ENCODE measurements around the gene FAAP20.

Gene FAAP20

GRCh38 chr1:2180297-2181245 is 14.0 kb downstream of the FAAP20 start:
- H3K4me3 ChIP-seq (ENCODE audit: low read depth in 1 of 2, low read length in 2 of 2) = no peak overlapping the region
- no peak overlapping the region for H2AFZ ChIP-seq (ENCODE audit: low read depth, low read length)
- no peak overlapping the region for H3K9ac ChIP-seq (ENCODE audit: low read depth, low read length)
- H3K4me2 ChIP-seq (ENCODE audit: insufficient read depth, low read length) = no peak overlapping the region
- no peaks in the 10 kb centered on the region for H3K27me3 ChIP-seq (ENCODE audit: insufficient read depth, low read length, poor library complexity)
- H3K4me1 ChIP-seq (ENCODE audit: insufficient read depth, low read length) = no peaks in the 10 kb centered on the region
- H3K9me3 ChIP-seq (ENCODE audit: insufficient read depth, low read length, severe bottlenecking) = no peaks in the 10 kb centered on the region
- peaks cover 6% of the 10 kb centered on the region; the same call in 1 of the 2 replicates for H4K20me1 ChIP-seq (ENCODE audit: insufficient read depth, low read length)
- DNase-seq (no peak), ATAC-seq (ENCODE audit: insufficient read depth, low read depth) (no peak)
- no peaks in the 10 kb centered on the region for H3K79me2 ChIP-seq (ENCODE audit: insufficient read depth, low read length)
- no peaks in the 10 kb centered on the region for H3K36me3 ChIP-seq (ENCODE audit: insufficient read depth, low read length)
- TF ChIP-seq CTCF (IDR thresholded peaks at IDR 0.05; ENCODE audit: borderline replicate concordance, extremely low read depth, low read length, poor library complexity, severe bottlenecking) = no peak
- TF ChIP-seq EZH2 (IDR thresholded peaks at IDR 0.05; ENCODE audit: borderline replicate concordance, low read depth, low read length, severe bottlenecking) = no peak
- no peak overlapping the region for H3K27ac ChIP-seq (ENCODE audit: low read length)

GRCh38 chr1:2179283-2180013 is 15.1 kb downstream of the FAAP20 start:
- TF ChIP-seq CTCF (IDR thresholded peaks at IDR 0.05; ENCODE audit: borderline replicate concordance, extremely low read depth, low read length, poor library complexity, severe bottlenecking) = no peak
- no peak for TF ChIP-seq EZH2 (IDR thresholded peaks at IDR 0.05; ENCODE audit: borderline replicate concordance, low read depth, low read length, severe bottlenecking)
- Histone ChIP-seq H3K36me3 (ENCODE audit: insufficient read depth, low read length) (no peaks in the 10 kb centered on the region), H3K4me2 (ENCODE audit: insufficient read depth, low read length) (no peak overlapping the region), H3K9ac (ENCODE audit: low read depth, low read length) (no peak overlapping the region), H3K79me2 (ENCODE audit: insufficient read depth, low read length) (no peaks in the 10 kb centered on the region), H3K27ac (ENCODE audit: low read length) (no peak overlapping the region), H4K20me1 (ENCODE audit: insufficient read depth, low read length) (peaks cover 6% of the 10 kb centered on the region; the same call in 1 of the 2 replicates), H2AFZ (ENCODE audit: low read depth, low read length) (no peak overlapping the region), H3K9me3 (ENCODE audit: insufficient read depth, low read length, severe bottlenecking) (no peaks in the 10 kb centered on the region), H3K4me3 (ENCODE audit: low read depth in 1 of 2, low read length in 2 of 2) (no peak overlapping the region), H3K27me3 (ENCODE audit: insufficient read depth, low read length, poor library complexity) (no peaks in the 10 kb centered on the region), H3K4me1 (ENCODE audit: insufficient read depth, low read length) (no peaks in the 10 kb centered on the region)
- no peak for DNase-seq
- ATAC-seq (ENCODE audit: insufficient read depth, low read depth) = no peak

- H3K36me3 ChIP-seq (ENCODE audit: insufficient read depth, low read length) = no peaks in the 10 kb centered on the region
- TF ChIP-seq EZH2 (IDR thresholded peaks at IDR 0.05; ENCODE audit: borderline replicate concordance, low read depth, low read length, severe bottlenecking) = no peak
- no peak for TF ChIP-seq CTCF (IDR thresholded peaks at IDR 0.05; ENCODE audit: borderline replicate concordance, extremely low read depth, low read length, poor library complexity, severe bottlenecking)
- H3K4me2 ChIP-seq (ENCODE audit: insufficient read depth, low read length) = no peak overlapping the region
- no peaks in the 10 kb centered on the region for H3K9me3 ChIP-seq (ENCODE audit: insufficient read depth, low read length, severe bottlenecking)
- H3K27me3 ChIP-seq (ENCODE audit: insufficient read depth, low read length, poor library complexity) = no peaks in the 10 kb centered on the region
- no peak overlapping the region for H3K9ac ChIP-seq (ENCODE audit: low read depth, low read length)
- DNase-seq (no peak), ATAC-seq (ENCODE audit: insufficient read depth, low read depth) (no peak)
- no peaks in the 10 kb centered on the region for H3K4me1 ChIP-seq (ENCODE audit: insufficient read depth, low read length)
- H3K4me3 ChIP-seq (ENCODE audit: low read depth in 1 of 2, low read length in 2 of 2) = no peak overlapping the region
- peaks cover 10% of the 10 kb centered on the region; the same call in 1 of the 2 replicates for H4K20me1 ChIP-seq (ENCODE audit: insufficient read depth, low read length)
- H3K79me2 ChIP-seq (ENCODE audit: insufficient read depth, low read length) = no peaks in the 10 kb centered on the region
- H2AFZ ChIP-seq (ENCODE audit: low read depth, low read length) = no peak overlapping the region
- no peak overlapping the region for H3K27ac ChIP-seq (ENCODE audit: low read length)
Measured at GRCh38 chr1:2178875-2179274, 15.7 kb downstream of the FAAP20 start.

Measured in DND-41 (cell line).